HG02943 (cell line): ENCODE data around the gene ARFGEF2.
"Not testable (repeated sequence)": the region's sequence is repeated elsewhere in the genome, so short reads cannot be mapped to it uniquely, and the experiment has no call there.

Source experiments
- ATAC-seq: cut with Tn5 transposase; IDR thresholded peaks from one replicate; pipeline ENCODE4 v1.9.1; 2021; ENCODE audit warnings: mild to moderate bottlenecking, low read depth, moderate library complexity; ENCODE audit not compliant: unreplicated experiment

Gene ARFGEF2

GRCh38 chr20:48984575-48985219 lies 63.2 kb downstream of the ARFGEF2 start:
- no peak for ATAC-seq

DNA sequence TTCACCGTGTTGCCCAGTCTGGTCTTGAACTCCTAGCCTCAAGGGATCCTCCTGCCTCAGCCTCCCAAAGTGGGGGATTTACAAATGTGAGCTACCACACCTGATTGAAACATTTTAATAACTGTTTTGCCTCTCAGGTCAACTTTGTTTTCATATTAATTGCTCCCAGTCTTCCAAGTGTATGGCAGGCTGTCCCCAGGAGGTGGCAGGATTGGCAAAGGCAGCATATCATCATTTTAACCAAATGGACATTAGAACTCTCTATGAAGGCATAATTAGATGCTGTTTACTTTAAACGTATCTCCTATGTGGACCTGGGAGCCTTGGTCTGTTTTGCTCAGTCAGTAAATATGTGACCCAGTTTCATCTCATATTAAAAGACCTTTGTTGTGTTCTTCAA lies 65.4 kb downstream of the ARFGEF2 start:
- ATAC-seq: no peak

GRCh38 chr20:48990467-48990866 lies 69.0 kb downstream of the ARFGEF2 start:
- no peak for ATAC-seq

- no peak for ATAC-seq
Observed at GRCh38 chr20:48995589-48995988, 74.1 kb downstream of the ARFGEF2 start.

GRCh38 chr20:48999890-49000870 lies 78.7 kb downstream of the ARFGEF2 start:
- no peak for ATAC-seq

DNA sequence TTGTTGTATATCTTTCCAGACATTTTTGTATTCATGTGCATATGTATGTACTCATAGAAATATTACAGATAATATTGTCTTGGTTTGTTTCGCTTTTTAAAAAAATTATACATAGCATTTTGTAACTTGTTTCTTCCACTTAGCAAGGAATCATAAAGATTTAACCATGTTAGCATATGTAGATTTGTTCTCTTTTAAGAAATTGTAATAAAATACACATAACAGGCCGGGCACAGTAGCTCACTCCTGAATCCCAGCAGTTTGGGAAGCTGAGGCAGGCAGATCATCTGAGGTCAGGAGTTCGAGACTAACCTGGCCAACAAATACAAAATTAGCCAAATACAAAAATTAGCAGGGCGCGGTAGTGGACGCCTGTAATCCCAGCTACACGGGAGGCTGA lies 80.2 kb downstream of the ARFGEF2 start:
- ATAC-seq: no peak

GRCh38 chr20:49006446-49006980 lies 85.0 kb downstream of the ARFGEF2 start:
- ATAC-seq: no peak

DNA sequence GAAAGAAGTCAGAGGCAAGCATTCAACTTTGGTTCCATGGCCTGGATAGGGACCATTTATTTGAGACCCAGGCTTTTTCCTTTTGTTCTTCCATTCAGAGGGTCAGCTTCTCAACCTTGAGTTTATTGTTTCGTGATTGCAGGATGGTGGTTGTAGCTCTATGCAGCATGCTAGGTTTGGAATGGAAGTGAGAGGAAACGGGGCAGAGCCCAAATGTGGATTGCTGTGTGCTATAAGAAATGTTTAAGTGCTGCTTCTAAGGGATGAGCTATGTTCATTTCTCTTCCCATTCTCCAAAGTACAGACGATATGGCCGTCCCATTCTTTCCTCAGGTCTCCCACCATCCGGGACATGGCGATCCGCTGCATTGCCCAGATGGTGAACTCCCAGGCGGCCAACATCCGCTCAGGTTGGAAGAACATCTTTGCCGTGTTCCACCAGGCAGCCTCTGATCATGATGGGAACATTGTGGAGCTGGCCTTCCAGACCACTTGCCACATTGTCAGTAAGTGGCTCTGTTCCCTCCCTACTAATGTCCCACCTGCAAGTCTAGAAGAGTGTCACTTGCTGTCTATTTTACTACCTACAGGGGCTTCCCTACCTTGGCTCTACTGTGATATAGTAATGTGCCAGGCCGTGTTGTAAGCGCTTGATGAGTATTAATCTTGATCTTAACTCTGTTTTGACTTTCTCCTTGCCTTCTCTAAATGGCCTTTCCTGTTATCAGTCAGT lies 88.6 kb downstream of the ARFGEF2 start:
- no peak for ATAC-seq

DNA sequence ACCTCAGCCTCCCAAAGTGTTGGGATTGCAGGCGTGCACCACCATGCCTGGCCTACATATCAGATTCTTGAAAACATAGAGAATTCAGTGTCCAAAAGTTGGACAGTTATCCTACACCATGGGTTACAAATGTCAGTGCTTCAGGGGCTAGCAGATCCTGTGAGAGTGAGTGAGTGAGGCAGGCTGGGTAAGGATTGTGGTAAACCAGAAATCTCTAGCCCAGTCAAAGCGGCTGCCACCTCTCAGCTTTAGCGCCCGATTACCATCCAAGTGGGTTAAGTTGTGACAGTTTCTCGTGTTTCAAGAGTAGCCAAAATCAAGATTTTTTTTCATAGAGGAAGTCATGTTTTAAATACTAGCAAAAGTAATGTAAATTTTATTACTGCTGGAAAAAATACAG lies 102.7 kb downstream of the ARFGEF2 start:
- ATAC-seq: no peak

GRCh38 chr20:49028177-49028576 lies 106.7 kb downstream of the ARFGEF2 start:
- not testable (repeated sequence) for ATAC-seq

- ATAC-seq: no peak
Observed at GRCh38 chr20:49028684-49029083, 107.2 kb downstream of the ARFGEF2 start.

- no peak for ATAC-seq
Observed at GRCh38 chr20:49029203-49029602, 107.7 kb downstream of the ARFGEF2 start.

DNA sequence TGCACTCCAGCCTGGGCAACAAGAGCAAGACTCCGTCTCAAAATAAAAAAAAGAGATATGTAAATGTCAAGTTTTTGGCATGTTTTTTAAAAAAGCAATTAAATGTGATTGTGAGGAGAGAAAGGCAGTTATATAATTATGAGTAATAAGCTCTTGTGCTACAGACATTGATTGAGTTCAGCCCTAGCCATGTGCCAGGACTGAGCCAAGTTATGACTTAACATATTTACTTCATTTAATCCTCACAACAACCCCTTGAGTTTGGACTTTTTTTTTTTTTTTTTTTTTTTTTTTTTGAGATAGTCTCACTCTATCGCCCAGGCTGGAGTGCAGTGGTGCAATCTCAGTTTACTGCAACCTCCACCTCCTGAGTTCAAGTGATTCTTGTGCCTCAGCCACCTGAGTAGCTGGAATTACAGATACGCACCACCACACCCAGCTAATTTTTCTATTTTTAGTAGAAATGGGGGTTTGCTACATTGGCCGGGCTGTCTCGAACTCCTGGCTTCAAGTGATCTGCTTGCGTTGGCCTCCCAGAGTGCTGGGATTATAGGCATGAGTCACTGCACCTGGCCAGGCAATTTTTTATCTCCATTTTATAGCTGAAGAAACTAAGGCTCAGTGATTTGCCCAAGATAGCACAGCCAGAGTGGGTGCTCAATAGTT lies 109.6 kb downstream of the ARFGEF2 start:
- ATAC-seq: no peak

DNA sequence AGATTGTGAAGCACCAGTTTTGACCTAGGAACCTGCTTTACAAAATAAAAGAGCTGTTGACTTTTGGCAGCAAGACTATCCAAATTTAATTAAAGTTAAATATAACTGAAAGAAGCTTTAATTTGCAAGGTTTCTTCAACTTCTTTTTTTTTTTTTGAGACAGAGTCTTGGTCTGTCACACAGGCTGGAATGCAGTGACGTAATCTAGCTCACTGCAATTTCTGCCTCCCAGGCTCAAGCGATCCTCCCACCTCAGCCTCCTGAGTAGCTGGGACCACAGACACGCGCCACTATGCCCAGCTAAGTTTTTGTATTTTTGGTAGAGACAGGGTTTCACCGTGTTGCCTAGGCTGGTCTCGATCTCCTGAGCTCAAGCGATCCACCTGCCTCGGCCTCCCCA lies 110.9 kb downstream of the ARFGEF2 start:
- no peak for ATAC-seq

DNA sequence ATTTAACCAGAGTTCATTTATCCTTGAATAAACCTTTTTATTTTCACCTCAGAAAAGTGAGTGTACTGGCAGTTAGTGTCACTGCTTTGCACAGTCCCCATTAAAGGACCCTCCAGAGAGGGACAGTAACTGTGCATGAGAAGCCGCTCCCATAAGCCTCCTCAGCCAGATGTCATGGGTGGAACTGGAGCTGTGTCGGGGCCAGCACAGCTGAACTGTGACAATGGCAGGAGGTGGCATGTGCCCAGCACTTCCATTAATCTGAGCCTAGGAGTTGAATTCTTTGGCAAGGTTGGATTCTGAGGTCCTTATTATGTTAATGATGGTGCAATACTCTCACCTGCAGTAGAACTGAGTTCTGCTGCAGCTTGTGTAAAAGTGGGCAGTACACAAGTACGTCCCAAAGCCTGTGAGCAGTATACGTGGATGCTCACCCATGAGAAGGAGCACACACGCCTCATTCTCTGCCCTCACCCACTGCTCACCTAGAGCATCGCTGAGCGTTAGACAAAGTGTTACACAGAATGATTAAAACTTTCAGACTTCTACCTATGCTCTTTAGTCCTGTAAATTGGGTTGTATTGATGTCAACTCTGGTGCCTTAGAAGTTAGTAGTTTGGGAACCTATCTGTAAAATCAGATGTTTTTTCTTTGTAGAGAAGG lies 112.7 kb downstream of the ARFGEF2 start:
- no peak for ATAC-seq

DNA sequence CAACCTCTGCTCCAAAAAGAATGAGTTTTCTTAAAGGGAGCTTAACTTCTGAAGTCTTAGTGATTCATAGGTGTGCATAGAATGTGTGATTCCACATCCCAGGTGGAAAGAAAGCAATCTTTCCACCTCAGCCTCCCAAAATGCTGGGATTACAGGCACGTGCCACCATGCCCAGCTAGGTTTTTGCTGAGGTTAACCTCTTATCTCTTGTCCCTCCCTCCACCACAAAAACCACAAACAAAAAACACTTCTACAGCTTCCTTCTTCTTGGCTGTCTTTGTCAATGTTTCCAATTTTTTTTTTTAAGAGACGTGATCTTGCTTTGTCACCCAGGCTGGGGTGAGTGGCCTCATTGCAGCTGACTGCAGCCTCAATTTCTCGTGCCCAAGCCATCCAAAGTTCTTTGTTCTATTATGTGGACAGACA lies 116.5 kb downstream of the ARFGEF2 start:
- no peak for ATAC-seq

DNA sequence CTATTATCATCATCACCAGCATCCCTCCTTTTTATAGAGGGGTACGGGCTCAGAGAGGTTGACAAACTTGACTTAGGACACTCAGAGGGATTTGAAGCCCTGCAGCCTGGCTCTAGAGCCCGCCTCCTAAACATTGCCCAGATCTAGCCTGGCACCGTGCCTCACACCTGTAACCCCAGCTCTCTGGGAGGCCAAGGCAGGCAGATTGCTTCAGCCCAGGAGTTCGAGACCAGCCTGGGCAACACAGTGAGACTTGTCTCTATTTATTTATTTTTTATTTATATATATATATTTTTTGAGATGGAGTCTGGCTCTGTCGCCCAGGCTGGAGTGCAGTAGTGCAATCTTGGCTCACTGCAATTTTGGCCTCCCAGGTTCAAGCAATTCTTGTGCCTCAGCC lies 118.3 kb downstream of the ARFGEF2 start:
- ATAC-seq: no peak

DNA sequence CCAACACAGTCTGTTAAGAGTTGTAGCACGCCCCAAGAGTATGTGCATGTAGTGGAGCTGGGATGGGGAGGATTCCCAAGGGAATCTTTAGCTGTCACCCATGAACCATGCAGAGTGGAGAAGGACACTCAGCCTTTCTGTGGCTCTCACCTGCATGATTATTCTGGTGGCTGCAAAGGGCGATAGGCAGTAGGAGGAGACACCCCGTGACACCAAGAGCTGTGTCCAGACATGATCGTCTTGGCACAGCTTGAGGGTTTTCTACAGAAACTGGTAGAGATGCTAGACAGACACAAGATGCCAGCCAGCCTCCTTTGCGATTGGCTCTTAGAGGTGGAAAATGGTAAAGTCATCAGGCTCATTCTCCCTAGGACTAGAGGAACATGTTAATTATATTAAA lies 121.5 kb downstream of the ARFGEF2 start:
- no peak for ATAC-seq

DNA sequence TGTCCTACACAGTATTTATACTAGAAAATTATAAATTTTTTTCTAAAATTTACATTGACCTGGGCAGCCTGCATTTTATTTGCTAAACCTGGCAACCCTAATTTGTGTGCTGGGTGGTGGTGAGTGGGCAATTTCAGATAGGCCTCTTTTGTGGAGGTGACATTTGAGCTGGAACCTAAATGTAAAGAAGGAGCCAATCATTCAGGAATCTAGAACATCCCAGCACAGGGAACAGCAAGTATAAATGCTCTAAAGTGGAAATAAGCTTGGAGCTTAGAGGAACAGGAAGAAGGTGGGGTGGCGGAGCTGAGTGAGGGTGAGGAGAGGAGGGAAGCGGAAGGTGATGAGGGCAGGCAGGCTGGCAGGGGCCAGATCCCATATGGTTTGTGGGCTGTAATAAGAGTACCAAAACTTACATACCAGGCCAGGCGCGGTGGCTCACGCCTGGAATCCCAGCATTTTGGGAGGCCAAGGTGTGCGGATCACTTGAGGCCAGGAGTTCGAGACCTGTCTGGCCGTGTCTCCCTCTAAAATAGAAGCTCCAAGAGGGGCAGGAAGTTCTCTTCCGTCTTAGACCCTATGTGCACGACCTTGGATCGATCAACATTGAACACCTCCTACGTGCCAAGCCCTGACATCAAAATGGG lies 124.1 kb downstream of the ARFGEF2 start:
- ATAC-seq: no peak
